Ammon's horn (tissue), 1 donor: ENCODE measurements around the gene TAOK3.
A peak's percentile ranks its signal among the peaks of the same experiment; 100 is the strongest.
"Not testable (repeated sequence)": the region's sequence is repeated elsewhere in the genome, so short reads cannot be mapped to it uniquely, and the experiment has no call there.

Experiments used
- DNase-seq: peaks from one replicate; pipeline ENCODE4 v3.0.0-alpha.2; 2016; ENCODE audit warnings: low spot score

Gene TAOK3

DNA sequence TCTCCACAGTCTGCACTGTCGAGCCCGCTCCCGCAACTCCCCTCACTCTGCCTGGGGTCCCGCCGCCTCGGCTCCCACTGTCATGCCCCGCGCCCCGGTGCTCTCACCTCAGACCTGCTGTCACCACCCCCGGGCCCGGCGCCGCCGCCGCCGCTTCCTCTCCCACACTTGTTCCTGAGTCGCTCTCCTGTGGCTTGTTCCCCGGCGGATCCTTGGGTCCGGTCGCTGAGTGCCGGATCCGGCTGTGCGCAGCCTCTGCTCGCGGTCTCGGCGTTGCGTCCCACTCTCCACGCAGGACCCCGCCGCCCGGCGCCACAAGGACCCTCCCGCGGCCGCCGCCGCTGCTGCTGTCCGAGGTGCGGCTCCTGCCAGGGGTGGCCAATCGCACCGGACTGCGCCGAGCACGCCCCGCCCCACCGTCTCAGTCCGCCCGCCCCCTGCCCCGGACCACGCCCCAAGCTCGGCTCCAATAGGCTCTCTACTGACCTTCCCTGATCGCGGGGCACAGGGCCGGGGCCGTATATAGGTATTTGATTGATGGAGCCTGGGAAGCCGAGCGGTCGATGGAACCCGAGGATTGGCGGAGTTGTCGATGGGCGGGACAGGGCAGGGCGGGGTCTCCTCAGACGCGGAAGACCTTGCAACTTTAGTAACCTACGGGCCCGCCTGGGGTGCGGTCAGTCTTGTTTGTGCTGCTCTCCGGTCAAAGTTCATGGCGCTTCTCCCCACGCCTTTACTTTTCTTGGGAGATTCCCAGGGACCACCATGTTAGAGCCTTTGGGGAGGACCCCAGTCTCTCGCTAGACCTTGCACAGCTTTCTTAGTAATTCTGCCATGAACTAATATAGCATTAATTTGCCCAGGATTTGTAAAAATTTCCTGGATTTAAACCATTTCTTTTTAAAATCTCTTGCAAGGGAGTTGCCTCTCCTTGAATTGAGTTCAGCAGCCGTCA is at the start of gene TAOK3:
TSS of gene TAOK3 (minus strand) at position 367 of the 955 bp plus-strand sequence. CDS start 117,340 bp downstream, outside the sequence.
- peak; percentile 99 for DNase-seq

DNA sequence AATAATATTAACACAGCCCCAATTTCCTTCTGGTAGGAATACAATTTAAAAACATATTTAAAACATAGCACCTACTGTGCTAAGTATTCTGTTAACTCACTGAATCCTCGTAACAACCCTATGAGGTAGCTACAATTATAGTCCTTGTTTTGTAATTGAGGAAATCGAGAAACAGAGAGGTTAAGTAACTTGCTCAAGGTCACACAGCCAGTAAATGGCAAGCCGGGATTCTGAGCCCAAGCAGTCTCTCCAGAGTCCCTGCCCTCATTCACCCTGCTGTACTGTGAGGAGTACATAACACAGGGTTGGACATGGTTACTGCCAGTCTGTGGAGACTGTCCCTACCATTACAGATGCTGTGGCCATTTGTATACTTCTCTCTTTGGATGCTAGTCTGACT is 48.0 kb upstream of the TAOK3 start:
- no peak for DNase-seq

DNA sequence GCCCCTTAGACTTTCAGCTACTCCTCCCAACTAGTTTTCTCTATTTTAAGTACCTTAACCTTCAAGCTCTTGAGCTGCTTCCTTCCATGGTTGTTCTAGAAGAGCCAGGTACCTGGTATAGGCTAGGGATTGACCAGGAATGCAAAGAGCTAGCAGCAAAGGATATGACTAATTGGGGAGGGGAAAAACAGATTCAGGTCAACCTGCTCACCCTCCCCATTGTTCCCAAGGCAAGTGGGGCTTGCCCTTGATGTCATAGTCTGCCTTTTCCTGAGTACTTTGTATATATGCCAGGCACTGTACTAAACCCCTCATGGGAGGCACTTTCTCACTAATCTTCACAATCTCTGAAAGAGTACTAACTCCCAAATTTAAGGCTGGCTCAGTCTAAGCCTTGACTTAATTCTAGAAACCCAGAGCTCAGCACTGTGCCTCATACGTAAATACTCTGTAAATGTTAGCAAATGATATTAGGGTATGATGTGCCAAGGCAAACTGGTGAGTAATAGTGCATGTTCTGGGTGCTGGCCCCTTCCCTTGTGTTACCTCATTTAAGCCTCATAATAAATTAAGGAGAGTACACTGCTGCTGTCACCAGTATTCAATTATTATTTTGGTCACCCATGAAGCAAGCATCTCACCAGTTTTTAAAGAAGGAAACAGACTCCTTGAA is 45.8 kb upstream of the TAOK3 start:
- no peak for DNase-seq

DNA sequence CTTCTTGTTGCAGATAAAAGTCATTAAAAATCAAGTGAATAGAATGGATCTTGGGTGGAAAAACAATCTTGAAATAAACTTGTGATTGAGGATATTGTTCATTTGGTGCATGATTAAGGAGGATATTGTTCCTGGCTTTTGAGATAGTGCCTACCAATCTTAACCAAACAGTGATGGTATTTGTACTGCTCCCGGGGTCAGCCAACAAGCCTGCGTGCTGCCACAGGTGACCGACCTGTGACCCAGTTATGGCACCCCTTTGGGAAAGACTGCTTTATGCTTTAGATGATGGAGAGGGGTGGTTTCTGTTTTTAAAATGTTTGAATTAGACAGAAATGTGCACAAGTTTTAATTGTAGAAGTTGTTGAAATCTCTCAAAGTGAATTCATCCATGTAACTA is 45.2 kb upstream of the TAOK3 start:
- no peak for DNase-seq

DNA sequence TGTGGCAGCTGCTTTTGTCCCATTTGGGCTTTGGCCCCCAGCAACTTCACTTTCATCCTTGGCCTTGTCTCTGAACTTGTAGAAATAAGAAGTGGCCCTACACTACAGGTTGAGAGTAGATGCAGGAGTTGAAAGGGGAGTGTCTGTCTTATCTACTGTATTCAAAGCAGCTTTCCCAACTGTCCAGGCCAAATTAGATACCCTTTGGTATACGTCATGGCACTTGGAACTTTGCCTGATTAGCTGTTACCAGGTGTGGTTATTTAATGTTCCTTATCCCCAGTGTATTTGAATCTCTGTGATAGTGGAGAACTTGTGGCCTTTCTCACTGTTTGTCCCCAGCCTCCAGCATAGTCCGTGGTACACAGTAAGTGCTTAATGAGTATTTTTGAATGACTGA is 37.1 kb upstream of the TAOK3 start:
- DNase-seq = no peak

DNA sequence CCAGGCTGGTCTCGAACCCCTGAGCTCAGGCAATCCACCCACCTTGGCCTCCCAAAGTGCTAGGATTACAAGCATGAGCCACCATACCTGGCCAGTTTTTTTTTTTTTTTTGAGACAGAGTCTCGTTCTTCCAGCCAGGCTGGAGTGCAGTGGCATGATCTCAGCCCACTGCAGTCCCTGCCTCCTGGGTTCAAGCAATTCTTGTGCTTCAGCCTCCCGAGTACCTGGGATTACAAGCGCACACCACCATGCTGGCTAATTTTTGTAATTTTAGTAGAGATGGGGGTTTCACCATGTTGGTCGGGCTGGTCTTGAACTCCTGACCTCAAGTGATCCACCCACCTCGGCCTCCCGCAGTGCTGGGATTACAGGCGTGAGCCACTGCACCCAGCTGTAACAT is 35.5 kb upstream of the TAOK3 start:
- DNase-seq = not testable (repeated sequence)

DNA sequence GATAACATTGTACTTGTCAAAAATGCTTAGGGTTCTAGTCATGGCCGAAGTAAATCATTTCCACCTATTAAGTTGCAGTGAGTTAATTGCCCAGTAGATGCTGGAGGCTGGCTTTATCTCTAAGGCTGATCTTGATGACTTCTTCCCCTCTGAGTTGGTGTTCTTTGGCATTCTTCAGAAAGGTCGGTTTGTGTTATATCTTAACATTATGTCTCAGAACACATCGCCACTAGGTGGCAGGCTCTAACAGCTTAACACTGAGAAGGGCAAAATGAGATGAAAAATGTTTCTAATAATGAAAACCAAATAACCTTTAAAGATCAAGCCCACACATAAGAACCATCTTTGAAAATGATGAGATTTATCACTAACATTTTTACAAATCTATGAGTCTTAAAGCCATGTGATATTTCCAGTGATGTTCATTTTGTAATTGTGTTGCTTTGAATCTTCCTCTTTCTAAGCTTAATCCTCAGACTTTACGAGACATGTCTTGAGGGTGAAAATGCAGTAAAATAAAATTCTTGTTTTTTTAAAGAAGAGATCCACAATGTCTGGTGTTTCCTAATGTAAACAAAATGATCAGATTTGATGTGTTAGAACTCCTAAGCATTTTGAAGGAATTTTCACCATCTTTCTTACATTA is 32.3 kb upstream of the TAOK3 start:
- peak; percentile 81 for DNase-seq

DNA sequence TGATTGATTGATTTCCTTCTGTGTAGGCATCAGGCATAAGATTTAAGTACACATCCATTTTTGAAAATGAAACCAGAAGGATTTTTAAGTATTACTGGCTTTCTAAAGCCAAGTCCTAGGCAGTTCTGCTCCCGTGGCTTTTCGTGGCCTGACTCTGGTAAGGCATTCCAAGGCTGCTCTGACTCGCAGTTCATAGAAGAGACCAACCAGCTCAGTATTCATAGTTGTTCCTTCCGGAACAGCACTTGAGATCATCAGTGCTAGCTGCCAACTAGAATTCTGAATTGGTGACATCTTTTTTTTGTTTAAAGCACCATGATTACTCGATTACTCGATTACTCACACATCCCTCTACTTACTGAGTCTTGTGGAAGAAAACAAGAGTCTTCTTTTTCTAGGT is 29.5 kb upstream of the TAOK3 start:
- DNase-seq = peak; percentile 18

DNA sequence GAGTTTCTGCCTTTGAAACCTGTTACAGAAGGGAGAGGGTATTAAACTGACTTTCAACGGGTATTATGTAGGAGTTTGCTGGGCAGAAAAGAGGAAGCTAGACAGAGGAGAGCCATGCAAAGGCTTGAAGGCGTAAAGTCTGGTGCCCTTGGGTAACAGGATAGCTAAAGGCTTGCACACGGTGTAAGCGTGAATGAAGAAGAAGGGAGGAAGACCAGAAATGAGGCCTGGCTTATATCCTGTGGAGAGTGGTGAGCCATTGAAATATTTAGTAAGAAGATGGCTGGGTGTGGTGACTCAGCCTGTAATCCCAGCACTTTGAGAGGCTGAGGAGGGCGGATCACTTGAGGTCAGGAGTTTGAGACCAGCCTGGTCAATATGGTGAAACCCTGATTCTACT is 26.2 kb upstream of the TAOK3 start:
- no peak for DNase-seq

DNA sequence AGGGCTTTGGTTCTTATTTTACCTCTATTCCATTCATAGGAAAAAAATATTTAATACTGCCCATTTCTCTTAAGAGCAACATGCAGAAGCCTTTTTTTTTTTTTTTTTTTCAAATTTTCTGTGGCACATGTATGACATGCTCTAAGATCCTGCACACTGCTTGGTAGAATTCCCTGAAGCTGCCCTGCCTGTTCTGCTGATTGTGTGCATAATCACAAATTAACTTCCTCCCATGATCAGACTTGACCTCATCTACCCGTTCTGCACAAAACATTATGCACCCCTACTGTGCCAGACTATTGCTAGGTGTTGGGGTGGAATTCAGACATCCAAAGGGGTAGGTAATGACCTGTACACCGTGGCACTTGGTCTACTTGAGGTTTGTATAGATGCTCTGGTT is 25.8 kb upstream of the TAOK3 start:
- DNase-seq = no peak

DNA sequence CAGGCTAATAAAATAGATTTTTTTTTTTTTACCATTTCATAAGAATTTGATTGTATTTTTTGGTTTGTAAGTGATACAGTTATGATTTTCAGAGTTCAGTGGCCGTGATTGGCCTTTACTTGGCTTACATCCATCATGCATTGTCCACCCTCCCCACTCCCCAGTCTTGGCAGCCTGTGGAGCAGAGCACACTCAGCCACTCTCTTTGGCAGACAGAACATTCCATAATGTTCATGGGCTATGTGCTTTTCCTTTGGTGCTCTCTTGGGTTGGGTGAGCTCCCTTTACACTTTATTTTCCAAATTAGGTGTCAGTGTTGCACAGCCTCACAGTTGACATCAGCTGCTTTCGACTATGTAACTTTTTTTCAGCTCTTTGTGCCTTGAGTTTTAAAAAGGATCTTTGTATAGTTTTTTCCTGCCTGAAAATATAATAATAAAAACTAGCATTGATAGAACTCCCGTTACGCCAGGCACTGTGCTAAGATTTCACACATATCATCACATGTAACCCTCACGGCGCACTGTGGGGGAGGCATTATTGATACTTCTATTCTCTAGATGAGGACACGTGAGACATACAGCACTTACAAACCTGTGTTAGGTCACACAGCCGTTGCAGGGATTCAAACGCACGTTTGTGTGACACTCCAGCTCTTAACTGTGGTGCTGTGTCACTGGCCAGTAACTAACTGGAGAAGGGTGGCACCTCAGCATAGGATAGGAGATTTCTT is 25.2 kb upstream of the TAOK3 start:
- peak; percentile 21 for DNase-seq

DNA sequence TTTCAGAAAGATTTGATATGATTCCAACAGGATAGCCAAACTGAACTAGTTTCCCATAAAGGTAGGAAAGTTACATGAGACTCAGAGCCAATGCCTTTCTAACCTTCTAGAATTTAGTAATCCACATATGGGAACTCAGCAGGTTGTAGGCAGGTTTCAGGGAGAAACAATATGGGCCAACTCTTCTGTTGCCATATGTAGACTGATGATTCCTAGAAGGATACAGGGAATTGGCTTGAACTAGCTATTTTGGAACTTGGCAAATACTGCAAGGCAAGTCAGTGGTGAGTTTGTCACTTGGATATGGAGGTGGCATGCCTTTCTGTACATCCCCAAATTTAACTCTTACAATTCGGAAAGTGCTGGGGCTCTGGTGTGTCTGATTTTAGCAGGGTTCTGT is 19.1 kb upstream of the TAOK3 start:
- no peak for DNase-seq

DNA sequence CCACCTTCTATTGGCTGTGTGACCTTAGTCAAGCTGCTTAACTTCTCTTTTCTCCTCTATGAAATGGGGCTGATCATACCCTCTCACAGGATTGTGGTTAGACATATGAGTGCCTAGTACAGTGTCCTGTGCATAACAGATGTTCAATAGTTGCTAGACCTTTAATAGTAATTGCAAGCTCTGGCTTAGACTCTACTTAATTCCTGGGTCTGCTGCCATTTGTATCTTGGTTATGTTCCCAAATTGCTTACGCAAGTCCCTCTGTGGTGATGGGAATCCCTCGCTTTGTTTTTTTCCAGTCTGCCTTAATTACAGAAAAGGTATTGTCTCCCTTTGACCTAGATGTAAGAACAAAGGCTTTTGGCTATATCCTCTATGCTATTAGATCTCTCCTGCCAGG is 18.7 kb upstream of the TAOK3 start:
- DNase-seq = peak; percentile 32

DNA sequence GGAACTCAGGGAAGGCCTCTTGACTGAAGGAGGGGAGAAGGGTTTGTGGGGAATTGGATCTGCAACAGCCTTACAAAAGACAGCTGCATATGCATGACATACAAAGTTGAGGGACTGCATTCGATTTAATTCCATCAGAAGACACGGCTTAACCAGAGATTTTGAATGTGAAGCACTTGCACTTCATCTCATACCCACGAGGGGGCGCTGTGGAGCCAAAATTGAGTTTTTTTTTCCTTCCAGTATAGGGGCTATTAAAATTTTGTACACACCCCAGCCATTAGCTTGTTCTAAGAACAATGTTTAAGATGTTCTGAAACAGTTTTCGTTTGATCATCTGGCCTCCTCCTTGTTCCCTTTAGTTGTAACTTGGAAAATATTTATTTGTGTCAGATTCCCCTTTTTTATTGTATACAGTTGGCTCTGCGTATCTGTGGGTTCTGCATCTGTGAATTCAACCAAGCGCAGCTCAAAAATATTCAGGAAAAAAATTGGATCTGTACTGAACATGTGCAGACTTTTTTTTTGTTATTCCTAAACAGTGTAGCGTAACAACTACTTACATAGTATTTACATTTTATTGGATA is 5.3 kb upstream of the TAOK3 start:
- DNase-seq = peak; percentile 62

DNA sequence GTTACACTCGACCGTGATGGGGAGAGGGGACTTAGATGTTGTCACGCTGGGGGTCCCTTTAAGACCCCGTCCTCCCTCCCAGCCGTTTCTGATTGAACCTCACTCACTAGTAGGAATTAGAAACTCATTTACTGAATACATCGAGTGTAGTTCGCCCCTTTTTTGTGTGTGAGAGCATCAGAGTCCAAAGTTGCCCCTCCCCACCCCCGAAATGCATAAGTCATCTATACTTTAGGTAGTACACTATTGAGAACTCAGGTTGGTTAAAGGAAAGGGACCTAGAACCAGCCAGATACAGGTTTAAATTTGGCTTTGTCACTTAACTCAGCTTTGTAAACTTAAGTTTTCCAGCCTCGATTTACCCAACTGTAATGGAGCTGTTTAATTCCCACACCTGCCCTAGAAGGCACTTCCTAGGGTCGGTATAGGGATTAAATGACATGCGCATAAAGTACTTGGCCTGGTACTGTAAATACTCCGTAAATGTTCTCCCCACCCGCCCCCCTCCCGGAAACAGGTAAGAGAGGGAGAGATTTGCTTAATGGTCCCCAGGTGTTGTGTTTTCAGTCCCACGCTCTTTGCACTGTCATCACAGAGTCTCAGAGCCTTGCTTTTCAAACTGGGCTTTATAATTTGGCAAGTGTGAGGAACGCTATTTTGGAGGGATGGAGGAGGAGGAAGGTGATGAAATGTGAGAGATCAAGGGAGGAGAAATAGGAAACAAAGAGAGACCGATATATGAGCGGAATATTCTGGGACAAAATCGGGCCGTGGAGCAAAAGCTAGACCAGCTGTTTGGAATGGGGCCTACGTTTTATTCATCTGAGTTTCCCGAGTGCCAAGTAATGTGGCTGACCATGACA is 4.5 kb upstream of the TAOK3 start:
- no peak for DNase-seq

DNA sequence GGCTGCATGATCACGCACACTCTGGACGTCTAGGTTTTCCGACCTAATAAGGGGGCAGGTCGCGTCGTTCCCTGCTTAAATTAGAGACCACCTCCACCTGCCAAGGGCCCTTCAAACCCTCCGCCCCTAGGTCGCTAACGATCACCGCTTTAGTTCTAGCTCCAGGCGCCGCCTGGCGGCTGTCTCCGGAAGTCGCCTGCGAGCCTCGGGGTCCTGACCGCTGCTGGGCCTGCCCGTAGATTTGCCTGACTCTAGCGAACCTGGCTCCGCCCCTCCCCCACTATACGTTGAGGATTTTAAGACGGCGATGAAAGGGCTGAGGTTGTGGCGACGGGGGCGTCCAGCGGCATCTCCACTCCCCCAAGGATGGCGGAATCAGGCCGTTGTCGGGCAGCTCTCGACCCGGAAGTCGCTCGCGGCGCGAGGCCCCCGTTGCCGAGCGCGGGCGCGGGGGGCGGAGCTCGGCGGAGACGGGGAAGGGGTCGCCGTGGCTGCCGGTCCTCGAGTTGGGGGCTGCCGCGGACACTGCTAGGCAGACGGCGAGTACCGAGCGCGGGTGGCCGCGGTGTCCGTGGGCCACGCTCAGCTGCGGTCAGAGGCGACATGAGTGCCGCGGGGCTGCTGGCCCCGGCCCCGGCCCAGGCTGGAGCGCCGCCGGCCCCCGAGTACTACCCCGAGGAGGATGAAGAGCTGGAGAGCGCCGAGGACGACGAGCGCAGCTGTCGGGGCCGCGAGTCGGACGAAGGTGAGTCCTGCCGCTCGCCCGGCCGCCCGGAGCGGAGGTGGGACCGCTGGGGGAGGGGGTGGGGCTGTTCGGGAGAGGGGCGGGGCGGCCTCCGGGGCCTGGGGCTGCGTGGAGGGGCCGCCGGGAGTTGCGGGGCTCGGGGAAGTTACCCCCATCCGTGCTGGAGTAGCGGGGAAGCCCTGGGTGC is 3.6 kb upstream of the TAOK3 start, which contains the start of gene SUDS3:
TSS of gene SUDS3 (plus strand) at position 467 of the 932 bp plus-strand sequence. CDS start at position 604, 137 bp downstream.
- DNase-seq = peak; percentile 88

DNA sequence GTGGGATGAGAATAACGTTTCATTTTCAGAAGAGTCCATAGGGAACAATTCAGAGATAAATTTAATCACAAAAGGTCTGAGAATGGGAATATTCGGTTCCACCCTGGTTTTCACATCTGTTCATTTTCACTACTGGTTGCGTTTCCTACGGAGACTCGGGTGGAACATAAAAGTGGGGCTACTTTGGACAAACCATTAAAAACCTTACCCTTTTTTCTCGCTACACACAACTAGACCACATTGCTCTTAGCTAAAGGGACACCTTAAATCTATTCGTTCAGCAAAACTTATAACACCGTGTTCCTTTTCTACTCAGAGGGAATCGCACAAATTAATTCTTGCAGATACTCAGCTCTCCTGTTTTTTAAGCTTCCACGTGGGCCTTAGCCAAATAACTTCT is 2.6 kb upstream of the TAOK3 start:
- no peak for DNase-seq

DNA sequence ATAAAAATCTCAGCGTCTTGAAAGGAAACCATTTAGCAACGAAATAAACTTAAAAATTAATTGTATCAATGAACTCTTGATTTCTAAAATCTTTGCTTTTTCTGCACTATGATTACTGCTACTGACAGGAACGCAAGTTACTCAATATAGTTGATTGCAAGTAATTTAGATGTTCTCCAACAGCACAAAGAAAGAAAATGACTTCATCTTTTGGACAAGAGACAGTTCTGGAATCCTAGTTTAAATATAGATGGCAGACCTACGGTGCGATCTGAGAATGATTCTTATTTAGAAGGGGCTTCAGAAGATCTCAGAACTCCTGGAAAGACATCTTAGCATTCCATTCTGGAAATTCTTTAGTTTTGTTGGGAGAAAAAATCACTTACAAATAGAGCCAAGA is 2.2 kb upstream of the TAOK3 start:
- no peak for DNase-seq

DNA sequence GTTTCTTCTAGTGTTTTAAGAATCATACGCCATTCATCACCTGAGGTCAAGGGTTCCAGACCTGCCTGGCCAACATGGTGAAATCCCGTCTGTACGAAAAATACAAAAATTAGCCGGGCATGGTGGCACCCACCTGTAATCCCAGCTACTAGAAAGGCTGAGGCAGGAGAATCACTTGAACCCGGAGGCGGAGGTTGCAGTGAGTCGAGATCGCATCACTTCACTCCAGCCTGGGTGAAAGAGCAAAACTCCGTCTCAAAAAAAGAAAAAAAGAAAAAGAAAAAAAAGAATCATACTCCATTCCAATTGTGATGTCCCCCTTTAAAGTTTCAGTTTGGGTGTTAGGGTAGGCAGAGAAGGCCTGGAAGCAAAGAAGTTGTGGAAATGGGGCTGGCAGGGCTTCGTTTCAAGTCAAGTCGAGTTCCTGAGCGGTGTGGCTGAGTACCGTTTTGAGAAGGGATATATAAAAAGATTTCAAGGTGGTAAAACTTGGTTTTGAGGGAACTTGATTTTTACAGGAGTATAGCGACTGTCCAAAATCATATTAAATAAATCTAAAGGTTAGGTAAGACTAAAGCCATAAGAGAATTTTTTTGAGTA is 1.5 kb upstream of the TAOK3 start:
- DNase-seq = no peak
